ES-I3 (cell line): Measurements from ENCODE around the gene ZC3H12D.

Source experiments
- H3K36me3 ChIP-seq: 2 replicates; pipeline ENCODE4 v1.6.1; 2013; ENCODE audit warnings: mild to moderate bottlenecking, low read length, control low read depth, moderate library complexity; ENCODE audit not compliant: insufficient read depth
- H3K4me1 ChIP-seq: 2 replicates; pipeline ENCODE4 v1.6.1; 2013; ENCODE audit warnings: mild to moderate bottlenecking, control low read depth, low read length; ENCODE audit not compliant: insufficient read depth
- H3K9ac ChIP-seq: 2 replicates; pipeline ENCODE4 v1.6.1; 2013; ENCODE audit warnings: low read depth, mild to moderate bottlenecking, low read length, moderate library complexity
- H3K9me3 ChIP-seq: 2 replicates; pipeline ENCODE4 v1.6.1; 2013; ENCODE audit warnings: mild to moderate bottlenecking, low read length, moderate library complexity; ENCODE audit not compliant: control insufficient read depth, insufficient read depth

Gene ZC3H12D

DNA sequence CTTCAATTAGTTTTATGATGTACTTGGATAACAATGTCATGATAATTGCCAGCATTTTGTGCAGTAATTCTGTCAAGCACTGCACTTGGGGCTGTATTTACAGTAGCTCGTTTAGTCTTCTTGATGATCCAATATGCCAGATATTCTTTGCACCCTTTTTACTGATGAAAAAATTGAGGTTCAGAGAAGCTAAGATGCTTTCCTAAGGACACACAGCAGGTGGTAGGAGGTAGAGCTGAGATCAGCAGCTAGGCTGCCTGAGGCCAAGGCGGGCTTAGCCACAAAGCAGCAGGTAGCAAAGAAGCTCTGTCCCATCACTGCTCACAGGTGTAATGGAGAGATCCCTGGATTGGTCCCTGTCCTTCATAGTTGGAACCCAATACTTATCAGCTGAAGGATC is 51.4 kb downstream of the ZC3H12D start:
- H3K9ac ChIP-seq, result no peak overlapping the region
- peaks cover 2% of the 10 kb centered on the region; the same call in 1 of the 2 replicates for H3K4me1 ChIP-seq
- no peaks in the 10 kb centered on the region for H3K36me3 ChIP-seq
- H3K9me3 ChIP-seq, result no peaks in the 10 kb centered on the region

DNA sequence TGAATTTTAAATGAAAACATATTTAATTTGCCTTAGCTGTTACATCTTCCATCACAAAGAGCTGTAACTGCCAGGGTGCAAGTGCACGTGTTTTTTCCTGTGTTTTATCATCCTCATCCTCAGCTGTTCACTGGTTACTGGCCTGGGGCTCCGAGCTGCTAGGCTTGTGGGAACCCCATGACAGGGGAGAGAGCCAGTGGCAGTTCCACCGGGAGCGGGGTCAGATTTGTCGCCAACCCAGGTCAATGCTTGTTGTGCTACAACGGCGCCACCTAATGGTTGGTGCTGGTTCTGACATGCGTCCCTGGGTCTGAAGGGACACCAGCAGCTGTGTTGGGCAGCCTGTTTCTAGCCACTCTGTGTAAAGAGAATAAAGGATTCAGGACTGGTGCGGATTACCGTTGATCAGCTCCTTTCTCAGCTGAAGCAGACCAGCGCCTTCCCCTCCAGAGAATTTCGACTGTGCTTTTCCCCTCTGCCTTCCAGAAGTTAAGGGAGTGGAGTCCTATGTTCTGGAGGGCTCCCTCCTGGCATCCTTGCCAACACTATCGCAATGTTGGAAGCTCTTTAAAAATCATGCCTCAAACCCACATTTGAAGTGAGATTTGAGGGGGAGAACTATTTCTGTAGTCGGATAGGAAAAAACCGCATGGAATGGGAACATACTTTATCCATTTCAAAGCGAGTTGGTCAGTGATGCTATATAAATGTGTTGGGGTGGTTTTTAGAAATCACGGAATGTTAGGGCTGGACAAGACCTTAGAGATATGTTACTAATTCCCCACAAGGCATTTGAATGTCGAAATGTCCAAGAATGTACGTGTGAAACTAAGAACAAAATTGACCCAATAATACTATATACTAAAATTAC is 52.7 kb downstream of the ZC3H12D start:
- H3K9me3 ChIP-seq, result no peaks in the 10 kb centered on the region
- H3K36me3 ChIP-seq, result no peaks in the 10 kb centered on the region
- H3K4me1 ChIP-seq, result peaks cover 2% of the 10 kb centered on the region; the same call in 1 of the 2 replicates
- H3K9ac ChIP-seq, result no peak overlapping the region

DNA sequence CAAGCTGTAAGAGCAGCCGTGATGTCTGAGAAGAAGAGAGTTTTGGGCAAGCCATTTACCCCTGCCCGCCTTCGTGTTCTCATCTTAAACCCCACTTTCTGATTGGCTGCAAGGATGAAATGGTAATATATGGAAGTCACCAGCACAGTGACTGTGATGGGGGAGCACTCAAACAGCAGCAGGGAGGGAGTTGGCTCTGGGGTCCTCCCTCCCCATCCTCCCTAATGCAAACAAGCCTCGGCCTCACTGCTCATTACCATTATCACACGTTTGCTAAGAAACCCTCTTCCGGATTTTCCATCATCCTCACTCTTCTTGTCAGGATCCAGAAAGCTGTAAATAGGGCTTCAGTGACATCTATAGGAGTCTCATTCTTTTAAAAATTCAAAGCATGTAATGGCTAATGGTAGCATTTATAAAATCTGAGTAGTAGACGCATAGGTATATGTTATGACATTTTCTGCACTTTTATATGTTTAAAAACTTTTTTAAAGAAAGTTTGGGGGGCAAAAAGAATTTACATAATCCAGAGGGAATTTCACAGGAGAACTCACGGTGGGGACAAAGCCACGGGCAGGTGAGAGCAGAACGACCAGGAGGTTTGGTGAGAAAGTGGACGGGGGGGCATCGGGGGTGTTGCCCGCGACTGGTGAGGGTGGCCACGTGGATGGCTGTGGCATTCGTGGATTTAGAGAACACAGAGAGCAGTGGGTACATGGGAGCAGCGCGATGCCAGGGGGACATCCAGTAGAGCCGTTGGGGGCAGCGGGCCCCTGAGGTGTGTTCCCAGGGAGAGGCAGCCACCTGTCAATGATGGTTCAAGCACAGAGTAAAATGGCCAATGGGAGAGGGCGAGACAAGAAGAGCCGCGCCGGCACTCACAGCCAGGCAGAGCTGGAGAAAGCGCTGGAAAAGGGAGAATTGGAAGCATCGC is 55.1 kb downstream of the ZC3H12D start:
- H3K4me1 ChIP-seq, result peaks cover 2% of the 10 kb centered on the region; the same call in 1 of the 2 replicates
- H3K36me3 ChIP-seq, result no peaks in the 10 kb centered on the region
- H3K9ac ChIP-seq, result no peak overlapping the region
- no peaks in the 10 kb centered on the region for H3K9me3 ChIP-seq

DNA sequence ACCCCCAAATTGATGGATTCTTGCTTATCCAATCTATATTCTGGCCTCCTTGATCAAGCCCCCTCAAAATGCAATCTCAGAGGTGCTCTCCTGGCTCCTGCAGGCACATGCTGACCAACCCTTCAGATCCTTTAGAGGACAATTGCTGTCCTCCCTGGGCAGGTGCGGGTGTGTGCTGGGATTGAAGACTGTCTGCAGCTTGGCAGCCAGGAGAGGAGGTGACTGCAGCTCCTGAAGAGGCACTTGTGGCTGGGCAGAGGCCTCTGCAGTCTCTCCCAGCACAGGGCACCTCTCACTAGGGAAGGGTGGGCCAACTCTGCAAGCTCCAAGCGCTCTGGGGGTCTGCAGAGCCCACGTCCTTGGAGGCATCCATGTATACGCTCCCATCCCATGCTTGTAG is 56.2 kb downstream of the ZC3H12D start:
- Histone ChIP-seq H3K36me3 (no peaks in the 10 kb centered on the region), H3K9ac (no peak overlapping the region), H3K4me1 (peaks cover 8% of the 10 kb centered on the region), H3K9me3 (no peaks in the 10 kb centered on the region)

DNA sequence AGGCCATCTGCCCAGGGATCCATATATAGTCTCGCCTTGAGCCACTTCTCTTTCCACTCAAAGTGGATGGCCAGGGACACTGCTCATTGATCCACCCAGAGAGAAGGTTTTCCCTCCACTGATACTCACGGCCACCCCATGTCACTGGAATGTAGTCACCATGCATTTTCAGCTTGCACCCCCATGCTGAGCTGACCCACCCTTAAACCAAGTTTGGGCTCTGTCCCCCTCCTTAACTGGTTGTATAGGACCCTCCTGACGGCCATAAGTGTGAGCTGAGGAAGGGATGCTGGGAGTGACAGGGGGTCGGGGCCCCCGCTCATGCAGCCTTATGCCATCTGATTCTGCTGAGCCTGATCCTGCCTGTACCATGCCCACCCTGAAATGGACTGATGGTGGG is 59.1 kb downstream of the ZC3H12D start:
- Histone ChIP-seq H3K9me3 (no peaks in the 10 kb centered on the region), H3K4me1 (peaks cover 6% of the 10 kb centered on the region), H3K36me3 (no peaks in the 10 kb centered on the region), H3K9ac (no peak overlapping the region)

DNA sequence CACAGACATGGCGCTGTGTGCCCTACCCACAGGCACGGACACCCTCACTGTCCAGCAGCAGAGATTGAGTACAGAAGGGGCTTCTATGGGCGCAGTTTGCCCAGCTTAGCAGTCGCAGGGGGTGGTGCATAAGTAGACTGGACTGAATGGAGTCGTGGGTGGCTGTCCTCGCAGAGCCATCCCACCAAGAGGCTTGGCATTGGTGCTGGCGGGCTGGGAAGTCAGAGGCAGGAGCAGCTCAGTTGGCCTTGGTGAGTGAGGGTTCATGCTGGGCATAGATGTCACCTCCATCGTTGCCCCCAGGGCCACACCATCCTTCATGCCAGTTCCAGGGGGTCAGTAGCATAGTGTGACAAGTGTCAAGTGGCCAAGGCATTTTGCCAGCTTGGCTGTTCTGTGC is 59.6 kb downstream of the ZC3H12D start:
- H3K4me1 ChIP-seq, result peaks cover 6% of the 10 kb centered on the region
- no peaks in the 10 kb centered on the region for H3K9me3 ChIP-seq
- H3K36me3 ChIP-seq, result no peaks in the 10 kb centered on the region
- H3K9ac ChIP-seq, result no peak overlapping the region

DNA sequence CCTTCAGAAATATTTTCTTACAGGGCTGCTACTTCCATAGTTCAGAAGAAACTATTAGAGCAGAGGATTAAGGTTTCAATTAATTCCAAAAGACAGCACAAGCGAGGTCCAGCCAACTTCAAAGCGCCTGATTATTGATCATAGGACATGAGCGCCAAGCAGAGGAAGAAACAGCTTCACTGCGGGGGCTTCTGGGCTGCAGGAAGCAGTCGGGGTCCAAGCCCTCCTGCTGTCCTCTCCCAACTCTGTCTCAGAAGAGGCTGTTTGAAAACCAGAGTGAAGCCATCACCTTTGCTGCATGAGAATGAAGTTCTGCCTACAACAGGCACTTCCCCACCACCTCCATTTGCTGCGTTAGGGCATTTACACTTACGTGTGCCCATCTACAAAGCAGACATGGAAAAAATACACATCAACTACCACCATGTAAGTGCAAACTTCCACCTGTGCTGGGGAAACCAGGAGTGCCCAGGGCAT is 60.8 kb downstream of the ZC3H12D start:
- H3K4me1 ChIP-seq, result peaks cover 6% of the 10 kb centered on the region
- no peak overlapping the region for H3K9ac ChIP-seq
- no peaks in the 10 kb centered on the region for H3K36me3 ChIP-seq
- no peaks in the 10 kb centered on the region for H3K9me3 ChIP-seq

DNA sequence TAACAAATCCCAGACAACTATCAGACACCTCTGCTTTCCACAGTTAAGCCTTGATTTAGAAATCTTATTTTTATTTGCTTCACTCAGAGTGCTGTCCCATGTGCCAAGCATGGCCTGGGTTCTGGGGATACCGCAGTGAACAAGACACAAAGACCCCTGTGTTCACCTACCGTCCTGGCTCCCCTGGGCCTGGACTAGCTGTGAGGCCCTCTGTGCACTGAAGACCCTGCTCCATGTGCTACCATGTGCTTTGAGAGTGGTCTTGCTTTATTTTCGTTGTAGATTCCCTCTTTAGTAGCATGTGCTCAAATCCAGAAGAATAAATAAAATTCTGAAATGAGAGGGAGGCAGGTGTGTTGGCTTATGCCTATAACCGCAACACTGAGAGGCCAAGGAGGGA is 62.2 kb downstream of the ZC3H12D start:
- H3K36me3 ChIP-seq, result no peaks in the 10 kb centered on the region
- H3K4me1 ChIP-seq, result peaks cover 6% of the 10 kb centered on the region
- no peaks in the 10 kb centered on the region for H3K9me3 ChIP-seq
- no peak overlapping the region for H3K9ac ChIP-seq

DNA sequence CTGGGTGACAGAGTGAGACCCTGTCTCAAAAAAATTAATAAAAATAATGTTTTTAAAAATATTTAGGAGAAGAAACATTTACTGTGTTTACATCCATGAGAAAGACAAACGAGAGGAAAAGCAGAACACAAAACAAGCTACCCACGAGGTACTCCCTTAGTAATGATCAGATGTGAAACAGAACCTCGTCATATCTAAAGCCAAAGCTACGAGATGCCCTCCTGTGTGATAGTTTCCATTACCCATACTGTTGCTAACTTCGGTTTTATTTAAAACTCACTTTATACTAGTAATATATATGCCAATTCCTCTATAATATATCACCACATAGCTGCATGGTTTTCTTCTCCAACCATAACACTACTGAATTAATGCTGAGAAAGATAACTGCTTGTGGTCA is 63.7 kb downstream of the ZC3H12D start:
- H3K9me3 ChIP-seq, result no peaks in the 10 kb centered on the region
- no peaks in the 10 kb centered on the region for H3K36me3 ChIP-seq
- no peak overlapping the region for H3K9ac ChIP-seq
- H3K4me1 ChIP-seq, result peaks cover 6% of the 10 kb centered on the region

DNA sequence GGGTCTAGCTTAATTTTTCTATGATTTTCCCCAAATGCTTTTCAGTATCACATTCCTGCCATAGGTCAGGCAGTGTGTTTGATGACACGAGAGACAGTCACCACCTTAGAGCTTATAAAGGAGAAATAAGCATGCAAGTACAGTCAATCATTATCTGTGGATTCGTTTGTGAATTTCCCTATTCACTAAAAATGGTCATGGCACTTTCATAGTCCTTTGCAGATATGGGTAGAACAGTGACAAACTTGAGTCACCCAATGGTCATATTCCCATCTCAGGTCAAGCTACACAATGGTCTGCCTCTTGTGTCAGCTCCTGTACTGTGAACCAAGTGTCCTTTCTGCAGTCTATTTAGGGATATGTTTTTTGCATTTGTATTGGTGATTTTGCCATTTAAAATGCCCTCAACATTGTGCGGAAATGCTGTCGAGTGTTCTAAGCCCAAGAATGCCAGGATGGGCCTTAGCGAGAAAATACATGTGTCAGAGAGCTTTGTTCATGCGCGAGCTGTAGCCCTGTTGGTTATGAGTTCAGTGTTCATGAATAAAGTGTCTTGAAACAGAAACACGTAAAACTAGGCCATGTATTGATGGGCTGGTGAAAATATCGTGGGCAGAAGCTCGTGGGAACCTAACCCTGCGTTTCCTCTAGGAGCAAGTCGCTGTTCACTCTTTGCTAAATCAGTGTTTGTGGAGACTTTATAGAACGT is 65.0 kb downstream of the ZC3H12D start:
- H3K4me1 ChIP-seq, result peaks cover 6% of the 10 kb centered on the region

DNA sequence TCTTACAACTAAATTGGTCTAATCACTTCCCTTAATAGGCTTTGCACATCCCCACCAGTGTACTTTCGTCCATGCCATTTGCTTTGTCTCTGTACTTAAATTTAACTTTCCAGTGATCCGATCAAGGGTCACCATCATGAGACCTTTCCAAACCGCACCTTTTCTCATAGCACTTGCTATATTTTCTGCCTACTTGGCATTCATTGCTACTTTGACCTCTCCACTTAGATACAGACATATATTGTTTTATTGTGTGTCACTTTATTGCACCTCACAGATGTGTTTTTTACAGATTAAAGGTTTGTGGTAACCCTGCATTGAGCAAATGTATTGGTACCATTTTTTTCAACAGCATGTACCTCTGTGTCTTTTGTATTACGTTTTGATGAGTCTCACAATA is 70.0 kb downstream of the ZC3H12D start:
- Histone ChIP-seq H3K4me1 (no peaks in the 10 kb centered on the region), H3K9me3 (no peaks in the 10 kb centered on the region), H3K9ac (no peak overlapping the region), H3K36me3 (no peaks in the 10 kb centered on the region)

More for the DNA sequence above, 65.0 kb downstream of the ZC3H12D start:
- Histone ChIP-seq H3K9ac (no peak overlapping the region), H3K9me3 (no peaks in the 10 kb centered on the region), H3K36me3 (no peaks in the 10 kb centered on the region)

DNA sequence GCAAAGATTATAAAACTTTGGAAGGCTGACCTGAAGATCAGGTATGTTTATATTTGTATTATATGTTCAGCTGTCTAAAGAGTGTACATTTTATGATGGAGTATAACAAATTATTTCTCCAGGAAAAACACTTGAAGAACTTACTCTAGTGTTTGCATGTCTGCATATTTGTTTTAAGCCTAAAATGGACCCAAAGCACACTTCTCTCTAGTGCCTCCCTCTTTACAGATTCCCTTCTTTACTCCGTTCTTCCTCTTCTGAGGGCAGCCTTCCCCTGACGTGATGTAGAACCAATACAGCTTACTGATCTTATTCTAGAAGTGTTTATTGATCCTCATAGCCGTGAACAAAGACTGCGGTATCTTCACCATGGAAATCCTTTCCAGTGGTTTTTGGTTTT is 70.8 kb downstream of the ZC3H12D start:
- peaks cover 2% of the 10 kb centered on the region; the same call in 1 of the 2 replicates for H3K36me3 ChIP-seq
- no peak overlapping the region for H3K9ac ChIP-seq

DNA sequence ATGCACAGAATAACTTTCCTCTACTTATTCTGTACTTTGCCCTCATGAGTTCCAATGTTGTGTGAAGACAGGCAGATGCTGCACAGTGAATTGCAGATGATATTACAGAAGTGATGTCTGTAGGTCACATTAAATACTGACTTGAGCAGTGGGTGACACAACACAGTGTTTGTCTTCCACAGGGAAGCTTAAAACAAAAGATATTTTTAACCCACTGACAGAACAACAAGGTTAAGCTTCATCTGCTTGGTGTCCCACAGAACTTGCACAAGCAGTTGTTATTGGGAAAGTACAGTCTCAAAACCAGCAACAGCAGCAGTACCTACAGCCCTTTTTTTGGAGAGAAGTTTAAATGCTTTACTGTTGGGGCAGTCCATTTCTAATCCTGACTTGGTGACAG is 74.3 kb downstream of the ZC3H12D start:
- Histone ChIP-seq H3K9ac (no peak overlapping the region), H3K36me3 (peaks cover 2% of the 10 kb centered on the region; the same call in 1 of the 2 replicates), H3K4me1 (no peaks in the 10 kb centered on the region), H3K9me3 (no peaks in the 10 kb centered on the region)

More for the DNA sequence above, 70.8 kb downstream of the ZC3H12D start:
- no peaks in the 10 kb centered on the region for H3K4me1 ChIP-seq
- H3K9me3 ChIP-seq, result no peaks in the 10 kb centered on the region

DNA sequence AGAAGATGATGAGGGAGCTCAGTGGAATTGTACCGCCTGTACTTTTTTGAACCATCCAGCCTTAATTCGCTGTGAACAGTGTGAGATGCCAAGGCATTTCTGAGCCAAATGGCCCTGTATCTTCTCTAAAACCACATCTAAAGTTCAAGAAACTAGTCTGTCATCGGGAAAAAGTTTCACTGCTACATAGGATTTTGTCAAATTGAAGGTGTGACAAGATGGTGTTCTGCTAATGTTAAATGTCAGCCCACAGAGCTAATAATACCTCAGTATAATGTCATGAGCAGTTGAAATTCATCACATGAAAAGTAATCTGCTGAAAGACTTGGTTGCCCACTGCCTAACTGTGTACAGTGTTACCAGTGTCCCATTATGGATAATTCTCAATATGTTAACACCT is 75.2 kb downstream of the ZC3H12D start:
- H3K9ac ChIP-seq, result no peak overlapping the region
- peaks cover 2% of the 10 kb centered on the region; the same call in 1 of the 2 replicates for H3K36me3 ChIP-seq

More for the DNA sequence above, 75.2 kb downstream of the ZC3H12D start:
- Histone ChIP-seq H3K4me1 (no peaks in the 10 kb centered on the region; the same call in 1 of the 2 replicates), H3K9me3 (no peaks in the 10 kb centered on the region)
